HG03064 (cell line): ENCODE measurements around the gene NFYC.

Experiments used
- ATAC-seq: cut with Tn5 transposase; IDR thresholded peaks from one replicate; pipeline ENCODE4 v1.9.1; 2021; ENCODE audit warnings: low read depth; ENCODE audit not compliant: unreplicated experiment

The NFYC gene

GRCh38 chr1:40756523-40756922, 65.0 kb downstream of the NFYC start:
- ATAC-seq, result no peak

- ATAC-seq, result no peak
These were observed 65.6 kb downstream of the NFYC start for GRCh38 chr1:40757084-40757483.

- ATAC-seq, result no peak
These were observed 66.5 kb downstream of the NFYC start for GRCh38 chr1:40758004-40758403.

DNA sequence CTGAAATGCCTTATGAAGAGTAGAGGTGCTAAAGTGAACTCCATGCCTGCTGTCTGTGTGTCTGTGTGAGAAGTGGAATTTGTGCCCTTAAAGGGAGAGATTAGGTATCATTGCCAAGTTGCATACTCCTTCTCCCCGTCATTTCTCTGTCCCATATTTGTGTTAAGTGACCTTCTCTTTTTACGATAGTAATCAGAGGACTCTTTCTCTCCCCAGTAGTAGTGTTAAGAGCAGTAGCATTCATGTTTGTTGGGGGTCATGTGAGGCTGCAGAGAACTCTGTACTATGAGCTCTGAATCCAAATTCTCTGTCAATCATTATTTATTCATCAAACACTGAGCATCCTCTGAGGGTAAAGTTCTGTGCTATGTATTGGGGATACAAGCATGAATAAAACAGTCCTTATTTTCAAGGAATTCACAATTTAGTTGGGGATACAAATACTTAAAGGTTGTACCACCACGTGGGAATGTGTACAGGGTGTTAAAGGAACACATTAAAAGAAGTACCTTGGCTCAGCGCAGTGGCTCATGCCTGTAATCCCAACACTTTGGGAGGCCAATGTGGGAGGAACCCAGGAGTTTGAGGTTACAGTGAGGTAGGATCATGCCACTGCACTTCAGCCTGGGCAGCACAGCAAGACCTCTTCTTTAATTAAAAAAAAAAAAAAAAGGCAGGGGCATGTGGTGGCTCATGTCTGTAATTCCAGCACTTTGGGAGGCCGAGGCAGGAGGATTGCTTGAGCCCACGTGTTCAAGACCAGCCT, 67.3 kb downstream of the NFYC start:
- no peak for ATAC-seq

DNA sequence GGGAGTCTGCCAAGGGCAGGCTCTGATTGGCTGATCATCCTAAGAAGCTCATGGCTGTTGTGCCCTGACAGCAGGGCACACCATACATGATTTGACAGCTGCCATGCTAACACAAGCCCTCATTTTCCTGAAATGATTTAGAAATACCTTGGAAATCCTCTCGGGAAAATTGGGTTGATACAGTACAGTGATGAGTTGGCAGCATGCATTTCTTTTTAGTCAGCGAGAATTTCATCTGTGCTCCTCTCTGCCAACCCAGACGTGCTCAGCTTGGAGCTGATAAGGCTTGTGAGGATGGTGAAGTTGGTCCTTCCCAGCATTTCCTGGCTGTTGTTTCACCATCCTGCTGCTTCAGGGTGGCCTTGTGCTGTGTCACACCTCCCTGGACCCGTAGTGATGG, 69.5 kb downstream of the NFYC start:
- no peak for ATAC-seq

DNA sequence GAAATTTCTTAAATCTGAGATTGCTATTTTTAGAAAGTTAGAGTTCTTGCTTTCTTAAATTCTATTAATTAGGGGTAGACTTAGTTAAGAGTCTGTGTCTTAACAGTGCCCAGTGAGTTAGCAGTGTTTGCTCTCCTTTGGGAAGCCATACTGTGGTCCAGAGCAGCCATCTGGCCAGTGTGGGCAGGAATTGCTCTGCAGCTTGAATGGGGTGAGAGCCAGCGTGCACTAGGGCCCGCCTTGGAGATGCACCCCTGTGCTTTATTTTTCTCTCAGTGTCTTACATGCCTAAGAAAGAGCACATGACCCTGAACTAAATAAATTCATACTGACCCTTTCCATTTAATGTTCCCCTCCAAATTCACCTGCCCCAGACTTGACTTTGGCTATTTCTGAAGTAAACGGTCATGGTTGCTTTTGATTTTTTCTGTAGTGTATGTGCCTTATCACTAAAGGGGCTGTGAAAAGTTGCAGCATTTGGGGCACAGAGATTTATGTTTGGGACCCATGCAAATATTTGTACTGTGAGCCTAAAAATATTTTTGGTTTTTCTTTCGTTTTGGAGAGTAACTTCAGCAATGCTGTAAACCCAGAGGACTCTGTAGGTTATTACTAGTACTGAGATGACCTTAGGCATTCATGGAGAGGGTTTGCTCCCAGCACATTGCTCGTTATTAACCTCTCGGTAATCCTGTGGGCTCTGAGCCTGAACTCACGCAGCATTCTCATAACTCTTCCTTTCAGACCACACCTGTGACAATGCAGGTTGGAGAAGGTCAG, 70.8 kb downstream of the NFYC start:
- no peak for ATAC-seq

DNA sequence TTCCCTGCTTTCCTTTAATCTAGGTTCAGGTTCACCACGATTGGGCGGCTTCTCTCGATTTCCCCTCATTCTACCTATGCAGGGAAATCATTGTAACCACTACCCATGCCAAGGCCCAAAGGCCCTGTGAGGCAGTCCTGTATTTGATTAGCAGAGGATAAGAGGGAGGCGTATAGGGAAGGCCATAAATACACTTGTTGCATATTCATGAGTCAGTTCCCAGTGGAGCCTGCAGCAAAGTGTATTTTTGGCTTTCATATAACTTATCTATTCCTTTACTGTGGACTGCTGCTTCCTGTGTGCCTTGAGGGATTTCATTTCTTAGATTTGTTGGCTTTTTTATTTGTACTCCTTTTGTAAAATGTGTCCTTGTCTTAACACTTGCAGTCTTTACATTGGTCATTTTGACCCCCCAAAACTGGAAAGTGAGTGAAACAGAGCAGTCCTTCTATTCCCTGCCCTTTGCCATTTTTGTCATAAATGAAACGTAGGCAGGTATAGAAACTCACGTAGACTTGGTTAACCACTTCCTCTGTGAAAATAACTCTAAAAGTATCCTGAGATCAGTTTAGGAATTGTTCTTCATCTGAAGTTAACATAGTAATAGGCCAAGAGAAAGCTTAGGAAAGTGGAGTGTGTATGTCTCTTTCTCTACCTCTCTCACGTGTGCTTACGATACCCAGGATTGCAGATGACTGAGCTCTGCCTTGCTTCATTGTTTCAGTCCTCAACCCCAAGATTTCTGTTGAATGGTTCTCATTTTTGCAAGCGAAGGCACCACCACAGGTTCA, 72.4 kb downstream of the NFYC start:
- no peak for ATAC-seq

- ATAC-seq, result no peak
These were observed 73.5 kb downstream of the NFYC start for GRCh38 chr1:40764981-40765380.

DNA sequence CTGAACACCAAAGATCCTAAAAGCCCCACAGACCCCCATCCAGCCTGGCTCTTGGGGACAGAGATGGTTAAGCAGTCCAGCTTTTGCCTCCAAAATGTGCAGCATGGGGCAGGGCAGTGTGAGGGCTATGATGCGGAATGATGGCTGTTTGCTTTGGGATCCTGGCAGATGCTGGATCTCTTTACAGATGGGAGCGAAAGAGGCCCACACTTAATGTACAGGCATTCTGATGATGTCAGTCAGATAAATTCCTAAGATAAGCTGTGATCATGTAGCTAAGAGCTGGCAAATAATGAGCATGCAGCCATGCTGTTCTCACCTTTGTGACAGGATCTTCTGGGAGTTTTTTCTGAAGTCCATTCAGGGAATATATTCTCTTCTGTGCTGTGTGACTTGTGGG, 74.5 kb downstream of the NFYC start:
- no peak for ATAC-seq

DNA sequence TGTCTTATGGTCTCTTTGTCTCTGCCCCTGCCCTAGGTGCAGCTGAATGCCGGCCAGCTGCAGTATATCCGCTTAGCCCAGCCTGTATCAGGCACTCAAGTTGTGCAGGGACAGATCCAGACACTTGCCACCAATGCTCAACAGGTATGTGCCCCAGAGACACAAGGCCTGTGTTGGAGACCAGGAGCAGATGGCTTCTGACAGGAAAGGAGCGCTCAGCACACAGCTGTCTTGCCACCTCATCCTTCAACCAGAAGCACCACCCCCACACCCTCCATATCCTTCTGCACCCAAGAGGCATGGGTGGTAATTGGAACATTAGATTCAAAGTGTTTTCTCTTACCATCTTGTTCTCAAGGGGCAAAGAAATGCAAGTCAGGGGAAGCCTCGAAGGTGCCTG, 75.1 kb downstream of the NFYC start:
- no peak for ATAC-seq

DNA sequence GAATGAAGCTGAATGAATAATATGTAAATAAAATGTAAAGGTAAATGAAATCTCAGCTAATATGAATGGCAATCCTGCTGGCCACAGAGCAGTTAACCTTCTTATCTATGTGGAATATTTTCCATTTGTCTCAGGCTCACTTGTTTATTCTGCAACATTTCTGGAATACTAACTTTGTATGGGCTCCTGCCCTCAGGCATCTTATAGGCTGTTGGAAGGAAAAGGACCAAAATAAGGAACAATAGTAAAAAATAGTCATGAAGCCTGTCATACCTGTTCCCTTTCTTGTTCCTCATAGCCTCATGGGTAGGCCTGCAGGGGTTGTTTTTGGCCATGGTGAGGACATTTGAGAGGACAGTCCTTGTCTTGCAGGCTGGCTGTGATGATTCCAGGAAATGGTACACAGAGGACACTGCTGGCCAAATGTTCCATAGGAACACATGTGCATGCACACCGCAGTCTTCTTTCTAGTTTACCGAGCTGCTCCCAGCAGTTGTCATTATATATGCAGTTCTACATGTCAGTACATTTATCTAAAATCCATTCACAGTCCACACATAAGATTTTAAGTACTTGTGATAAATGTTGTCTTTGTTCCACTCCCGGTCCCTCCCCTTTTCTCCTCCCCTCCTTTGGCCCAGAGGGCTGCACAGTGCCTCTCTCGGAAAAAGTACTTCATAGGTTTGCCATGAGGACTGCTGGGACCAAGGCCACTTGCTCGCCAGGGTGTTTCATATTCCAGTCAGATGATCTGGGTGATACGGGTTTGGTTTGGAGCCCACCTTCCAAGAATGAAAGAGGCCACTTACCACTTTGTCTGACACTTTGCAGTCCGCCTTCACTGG, 76.9 kb downstream of the NFYC start:
- ATAC-seq, result no peak

DNA sequence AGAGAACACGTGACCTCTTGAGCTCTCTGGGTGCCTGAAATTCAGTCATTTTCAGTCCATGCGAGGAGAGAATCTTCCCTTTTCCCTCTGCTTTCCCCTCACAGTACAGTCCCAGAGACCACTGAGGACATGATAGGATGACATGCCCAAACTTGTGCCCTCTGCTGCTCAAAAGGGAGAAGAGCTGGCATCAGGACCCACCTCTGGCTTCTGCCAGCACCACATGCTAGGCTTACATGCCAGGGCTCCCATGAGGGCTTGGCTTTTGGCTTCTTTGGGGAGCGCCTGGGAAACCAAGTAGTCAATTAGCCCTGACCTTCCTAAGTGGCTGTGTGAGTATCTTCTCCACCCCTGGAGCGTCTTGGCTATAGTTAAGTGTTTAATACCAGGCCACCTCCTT, 78.3 kb downstream of the NFYC start:
- no peak for ATAC-seq

GRCh38 chr1:40770296-40771070, 79.0 kb downstream of the NFYC start:
- no peak for ATAC-seq

GRCh38 chr1:40772146-40772955, 80.8 kb downstream of the NFYC start:
- no peak for ATAC-seq

- ATAC-seq, result no peak
These were observed 82.3 kb downstream of the NFYC start for GRCh38 chr1:40773748-40774265.

- no peak for ATAC-seq
These were observed 82.9 kb downstream of the NFYC start for GRCh38 chr1:40774266-40774998.

DNA sequence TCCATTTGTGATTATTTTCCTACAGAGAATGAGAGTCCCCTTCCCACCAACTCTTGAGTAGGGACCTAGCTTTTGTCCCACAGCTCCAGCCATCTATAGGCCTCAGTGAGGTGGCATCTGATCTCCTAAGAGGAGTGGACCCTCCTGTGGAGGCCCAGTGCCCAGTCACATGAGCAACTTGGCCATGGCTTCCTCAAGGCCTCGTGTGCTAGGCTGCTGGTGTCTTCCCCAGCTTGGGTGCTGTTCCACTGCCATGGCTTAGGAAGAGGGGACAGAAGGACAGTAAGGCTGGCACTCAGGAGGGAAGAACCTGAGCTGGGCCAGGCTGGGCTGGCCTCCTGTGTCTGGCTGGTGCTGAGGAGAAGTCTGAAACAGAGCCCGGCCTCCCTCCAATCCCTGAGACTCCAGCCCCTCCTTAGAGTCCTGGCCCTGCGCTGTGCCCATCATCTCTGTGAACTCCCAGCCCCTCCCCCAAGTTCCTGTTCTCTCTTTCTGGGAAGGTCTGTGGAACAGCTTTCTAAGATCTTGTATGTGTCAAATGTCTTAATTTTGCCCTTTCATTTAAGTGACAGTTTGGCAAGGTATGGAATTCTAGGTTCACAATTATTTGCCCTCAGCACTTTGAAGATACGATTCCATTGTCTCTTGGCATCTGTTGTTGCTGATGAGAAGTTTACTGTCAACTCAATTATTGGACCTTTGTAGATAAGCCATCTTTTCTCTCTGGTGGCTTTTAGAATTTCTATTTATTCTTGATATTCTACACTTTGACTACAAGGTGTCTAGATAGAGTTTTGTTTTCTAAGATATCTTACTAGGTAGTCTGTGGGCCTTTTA, 85.0 kb downstream of the NFYC start:
- no peak for ATAC-seq
